GM12878 (cell line): ENCODE data around the gene S1PR2. TPM values are rescaled to one million over a fixed set of nuclear protein-coding genes. Genes with fewer than 3 reads are reported as not detected.

Source experiments
- ATAC-seq: fragments of 200-7000 bp; cut with Tn5 transposase; 3 replicates; pipeline ENCODE4 v1.9.1; 2020; ENCODE audit warnings: mild to moderate bottlenecking, moderate library complexity
- BruUV-seq: library from RNA; stranded (reverse); fragments of 400-500 nt; replicated peaks from 2 replicates; lab custom pipeline; 2021; lab: Mats Ljungman, UMichigan
- CTCF ChIA-PET: fragments of 300-600 bp; sonication (Branson Sonifier 250); formaldehyde crosslinking; extraction: SDS; loops from one replicate; lab custom pipeline; 2021; ENCODE audit warnings: inconsistent platforms; lab: Yijun Ruan, JAX
- POLR2A ChIA-PET: fragments of 350-600 bp; formaldehyde crosslinking; extraction: SDS; loops from one replicate; lab custom pipeline; 2021; ENCODE audit warnings: inconsistent platforms; lab: Charles Lee
- RAD21 ChIA-PET: fragments of 300-600 bp; sonication (Branson Sonifier 250); formaldehyde crosslinking; loops from one replicate; lab custom pipeline; 2023; ENCODE audit warnings: antibody characterized with exemption; ENCODE audit not compliant: unreplicated experiment; lab: Charles Lee
- SMC1A ChIA-PET: fragments of 300-600 bp; sonication (Branson Sonifier 250); formaldehyde crosslinking; loops from one replicate; lab custom pipeline; 2023; ENCODE audit not compliant: unreplicated experiment, uncharacterized antibody; lab: Charles Lee
- DNase-seq: peaks from one replicate; pipeline ENCODE4 v3.0.0-alpha.2; 2011; ENCODE audit warnings: low read depth, low spot score
- FAIRE-seq: peaks from 3 replicates; lab custom pipeline; 2011; peaks lifted over from hg19 to GRCh38; lab: Jason Lieb, UNC
- H2AFZ ChIP-seq: 2 replicates; pipeline ENCODE4 v1.6.0; 2011; ENCODE audit warnings: low read depth, low read length, control low read depth; ENCODE audit not compliant: control insufficient read depth
- H3K27ac ChIP-seq: 2 replicates; pipeline ENCODE4 v1.5.1; 2011; ENCODE audit warnings: control low read depth; ENCODE audit not compliant: control insufficient read depth, insufficient read depth
- H3K27me3 ChIP-seq, 2 experiments: replicated peaks in 1 of 2; 2 replicates each; pipeline versions ENCODE4 v1.6.0 to v1.6.1; 2011; ENCODE audit warnings: low read length in 1 of 2; ENCODE audit not compliant: control insufficient read depth in 2 of 2, insufficient read depth in 2 of 2
- H3K36me3 ChIP-seq, 2 experiments: 2 replicates each; pipeline ENCODE4 v1.5.1; 2011; ENCODE audit warnings: low read length in 1 of 2; ENCODE audit not compliant: control insufficient read depth in 2 of 2, insufficient read depth in 2 of 2
- H3K4me1 ChIP-seq: 2 replicates; pipeline ENCODE4 v1.6.1; 2011; ENCODE audit warnings: mild to moderate bottlenecking, low read length, moderate library complexity, mixed read lengths; ENCODE audit not compliant: control insufficient read depth, insufficient read depth
- H3K4me2 ChIP-seq: 2 replicates; pipeline ENCODE4 v1.6.0; 2011; ENCODE audit warnings: control low read depth; ENCODE audit not compliant: control insufficient read depth, insufficient read depth
- H3K4me3 ChIP-seq: fragments of 200-600 bp; sonication (generic); 2 replicates; pipeline ENCODE4 v1.5.1; 2016
- H3K79me2 ChIP-seq: 2 replicates; pipeline ENCODE4 v1.6.0; 2011; ENCODE audit warnings: low read length; ENCODE audit not compliant: control insufficient read depth, insufficient read depth
- H3K9ac ChIP-seq: 2 replicates; pipeline ENCODE4 v1.8.0; 2011; ENCODE audit warnings: low read length, control low read depth, mixed read lengths; ENCODE audit not compliant: control insufficient read depth, insufficient read depth
- H3K9me3 ChIP-seq: replicated peaks from 3 replicates; pipeline ENCODE4 v1.5.1; 2011; ENCODE audit warnings: mild to moderate bottlenecking, low read length; ENCODE audit not compliant: control insufficient read depth, insufficient read depth
- H4K20me1 ChIP-seq: 2 replicates; pipeline ENCODE4 v1.6.0; 2011; ENCODE audit not compliant: control insufficient read depth, insufficient read depth
- BMI1 ChIP-seq: fragments of 450-650 bp; IDR thresholded peaks from 2 replicates; pipeline ENCODE4 v1.6.1; 2016; ENCODE audit warnings: mild to moderate bottlenecking, moderate library complexity, borderline replicate concordance
- CREB1 ChIP-seq: IDR thresholded peaks from 2 replicates; pipeline ENCODE4 v1.6.1; 2012; ENCODE audit warnings: low read depth, mild to moderate bottlenecking, inconsistent platforms
- E2F8 ChIP-seq: fragments of 450-650 bp; IDR thresholded peaks from 2 replicates; pipeline ENCODE4 v1.6.1; 2018; ENCODE audit warnings: mild to moderate bottlenecking, low read depth, moderate library complexity; ENCODE audit not compliant: partially characterized antibody
- EGR1 ChIP-seq, 2 experiments: IDR thresholded peaks; 1 replicate in 1 of 2; 2 replicates in 1 of 2; pipeline ENCODE4 v1.6.1; 2011 to 2012; ENCODE audit warnings: low read depth in 2 of 2, low read length in 2 of 2, borderline replicate concordance in 1 of 2, mild to moderate bottlenecking in 1 of 2, moderate library complexity in 1 of 2
- ETV6 ChIP-seq, 2 experiments: fragments of 450-650 bp in 1 of 2; IDR thresholded peaks in 1 of 2; conservative IDR thresholded peaks in 1 of 2; 2 replicates each; pipeline ENCODE4 v1.6.1; 2014; ENCODE audit warnings: antibody characterized with exemption in 1 of 2, borderline replicate concordance in 1 of 2, low read depth in 1 of 2, mild to moderate bottlenecking in 1 of 2, moderate library complexity in 1 of 2
- HDAC2 ChIP-seq: fragments of 200-600 bp; sonication (generic); IDR thresholded peaks from 2 replicates; pipeline ENCODE4 v1.6.1; 2017
- HDGF ChIP-seq: fragments of 450-650 bp; IDR thresholded peaks from 2 replicates; pipeline ENCODE4 v1.6.1; 2016; ENCODE audit warnings: antibody characterized with exemption
- JUNB ChIP-seq: IDR thresholded peaks from 2 replicates; pipeline ENCODE4 v1.6.1; 2016; ENCODE audit warnings: antibody characterized with exemption, mild to moderate bottlenecking
- MXI1 ChIP-seq: fragments of 150-350 bp; IDR thresholded peaks from 2 replicates; pipeline ENCODE4 v1.6.1; 2011; ENCODE audit warnings: low read depth, mild to moderate bottlenecking, inconsistent platforms, low read length, improper control_type of control experiment
- MYB ChIP-seq: fragments of 150-350 bp; IDR thresholded peaks from 2 replicates; pipeline ENCODE4 v1.6.1; 2014; ENCODE audit warnings: mild to moderate bottlenecking, low read depth, low read length, borderline replicate concordance
- NKRF ChIP-seq: fragments of 450-650 bp; conservative IDR thresholded peaks from 2 replicates; pipeline ENCODE4 v1.6.1; 2017; ENCODE audit warnings: mild to moderate bottlenecking, moderate library complexity
- PML ChIP-seq: IDR thresholded peaks from 2 replicates; pipeline ENCODE4 v1.6.1; 2012; ENCODE audit warnings: low read length, inconsistent platforms
- POLR2AphosphoS5 ChIP-seq: IDR thresholded peaks from 2 replicates; pipeline ENCODE4 v1.6.1; 2011; ENCODE audit warnings: mild to moderate bottlenecking, low read length, inconsistent platforms
- RB1 ChIP-seq: fragments of 450-650 bp; formaldehyde crosslinking; IDR thresholded peaks from 2 replicates; pipeline ENCODE4 v1.6.1; 2017; ENCODE audit warnings: mild to moderate bottlenecking, borderline replicate concordance
- RELB ChIP-seq: fragments of 450-650 bp; IDR thresholded peaks from 2 replicates; pipeline ENCODE4 v1.6.1; 2017; ENCODE audit warnings: low read depth, mild to moderate bottlenecking, moderate library complexity
- ZNF207 ChIP-seq: fragments of 450-650 bp; IDR thresholded peaks from 2 replicates; pipeline ENCODE4 v1.6.1; 2014; ENCODE audit warnings: antibody characterized with exemption, mild to moderate bottlenecking, borderline replicate concordance
- ZNF217 ChIP-seq: fragments of 450-650 bp; IDR thresholded peaks from 2 replicates; pipeline ENCODE4 v1.6.1; 2017; ENCODE audit warnings: antibody characterized with exemption, mild to moderate bottlenecking
- ZNF24 ChIP-seq: fragments of 450-650 bp; IDR thresholded peaks from 2 replicates; pipeline ENCODE4 v1.6.1; 2017; ENCODE audit warnings: antibody characterized with exemption, mild to moderate bottlenecking
- WGBS: methylation state at CpG from one replicate; pipeline ENCODE4 v1.1.6; 2016; ENCODE audit warnings: low lambda C conversion rate; ENCODE audit not compliant: insufficient replicate concordance, insufficient coverage; ENCODE audit errors: missing lambda C conversion rate; 5-methylcytosine and 5-hydroxymethylcytosine counted together
- in situ Hi-C: fragments of 300-500 bp; cut with MboI; formaldehyde crosslinking; loops from 9 replicates; pipeline ENCODE4 v1.14.3; 2018; ENCODE audit warnings: mixed read lengths
- intact Hi-C: fragments of 100-400 bp; cut with micrococcal nuclease; formaldehyde crosslinking; loops from one replicate; pipeline ENCODE4 v1.14.2; 2022; ENCODE audit not compliant: unreplicated experiment
- polyA plus RNA-seq, 11 experiments: library from polyadenylated mRNA; depleted of rRNA in 4 of 11; unstranded in 6 of 11; stranded (reverse) in 5 of 11; fragments of >200 nt; fragmentation: Nextera tagmentation in 4 of 11; fragmentation: Illumina TruSeq in 1 of 11; extraction: Ambion mirVana in 4 of 11; extraction: Trizol in 1 of 11; gene quantifications; 1 replicate in 1 of 11; 2 replicates in 10 of 11; pipeline versions ENCODE4 v1.2.1 to v1.2.3, GENCODE V29; 2011 to 2016; ENCODE audit warnings: inconsistent platforms in 2 of 11, missing spikeins in 2 of 11, low read depth in 1 of 11
- total RNA-seq, 4 experiments: library from RNA; depleted of rRNA in 3 of 4; stranded (reverse); fragments of >200 nt in 3 of 4; fragmentation: Illumina TruSeq in 1 of 4; extraction: Trizol in 1 of 4; gene quantifications; 2 replicates each; pipeline versions ENCODE4 v1.2.1 to v1.2.3, GENCODE V29; 2013 to 2021

The S1PR2 gene
- total and polyA plus RNA-seq, 10 of the 15 experiments (the other 5 are each of a cell fraction or from before 2014, with no cell fraction given) = 4.9 to 26.8 (median 11.6) TPM

DNA sequence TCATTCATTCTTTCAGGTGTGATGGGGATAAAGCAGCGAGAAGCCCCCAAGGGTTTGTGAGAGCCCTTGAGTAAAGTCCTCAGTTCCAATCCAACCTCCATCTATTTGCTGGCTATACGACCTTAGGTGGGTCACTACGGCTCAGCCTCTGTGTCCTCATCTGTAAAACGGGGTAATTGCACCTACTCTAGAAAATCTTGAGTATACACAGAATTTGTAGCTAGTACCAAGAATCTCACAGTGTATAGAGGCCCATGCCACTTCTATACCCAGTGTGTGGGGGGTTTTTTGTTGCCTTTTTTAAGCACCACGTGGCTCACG is 36.0 kb downstream of the S1PR2 start:
- Histone ChIP-seq H3K36me3 (peaks cover 2% of the 10 kb centered on the region in 2 experiments; a peak in 2 of 4 replicates), H2AFZ (peak overlapping the region; percentile 73), H3K4me3 (peak overlapping the region; percentile 68; the same call in 1 of the 2 replicates), H3K9ac (peak overlapping the region; percentile 99), H3K9me3 (no peaks in the 10 kb centered on the region; the same call in 2 of the 3 replicates), H4K20me1 (no peaks in the 10 kb centered on the region), H3K27me3 (no peaks in the 10 kb centered on the region), H3K4me2 (peak overlapping the region; percentile 95), H3K4me1 (peaks cover 20% of the 10 kb centered on the region), H3K79me2 (peaks cover 45% of the 10 kb centered on the region), H3K27ac (peak overlapping the region; percentile 91)
- DNase-seq = no peak
- POLR2A ChIA-PET = interaction anchor here (0.6 to 1.8 kb wide), 4 partner anchors 19 to 246 kb away, joined by 3 to 7 read pairs (median 4); partner anchors contain the start of gene TYK2
- 0 out of 2 replicates have a peak, but pooled peaks have one; percentile 5 for TF ChIP-seq HDGF
- no peak for TF ChIP-seq BMI1
- no peak for TF ChIP-seq RB1
- TF ChIP-seq ZNF217 = peak; percentile 40; the same call in 1 of the 2 replicates
- no peak for TF ChIP-seq E2F8
- TF ChIP-seq CREB1 = 0 out of 2 replicates have a peak, but pooled peaks have one; percentile 7
- no peak for TF ChIP-seq EGR1 (IDR thresholded peaks at IDR 0.05; ENCODE audit: borderline replicate concordance in 1 of 2, low read depth in 2 of 2, low read length in 2 of 2)
- no peak for TF ChIP-seq MXI1
- TF ChIP-seq NKRF = peak; percentile 17
- TF ChIP-seq PML = peak; percentile 10; the same call in 1 of the 2 replicates
- TF ChIP-seq HDAC2 = no peak
- no peak for TF ChIP-seq POLR2AphosphoS5
- 0 out of 2 replicates have a peak, but pooled peaks have one; percentile 17 for TF ChIP-seq ZNF207
- TF ChIP-seq MYB = no peak
- TF ChIP-seq RELB = no peak
- no peak for TF ChIP-seq JUNB
- TF ChIP-seq ZNF24 = peak; percentile 98
- 0 out of 4 replicates have a peak, but pooled peaks of 1 of the 2 experiments have one; percentile 28 for TF ChIP-seq ETV6 (conservative IDR thresholded peaks at IDR 0.05 in 1 of 2, IDR thresholded peaks at IDR 0.05 in 1 of 2; ENCODE audit: borderline replicate concordance in 1 of 2, low read depth in 1 of 2)
- peak; percentile 17 for ATAC-seq
- in situ Hi-C loops = no loop called here
- intact Hi-C loops = loop anchor here (2.0 to 5.0 kb wide), 2 partner anchors 42 to 56 kb away; no protein-coding TSS in a partner anchor
- WGBS = 2% methylated on average over 6 of the region's 6 CpGs
- SMC1A ChIA-PET = interaction anchor here (0.6 to 2.1 kb wide), 6 partner anchors 11 to 79 kb away, joined by 3 to 12 read pairs (median 4); no protein-coding TSS in a partner anchor
- RAD21 ChIA-PET = interaction anchor here (0.6 to 3.2 kb wide), 8 partner anchors 25 to 223 kb away, joined by 3 to 18 read pairs (median 4); partner anchors contain the start of gene ICAM1
- FAIRE-seq = no peak
- BruUV-seq = no TSS peak
- CTCF ChIA-PET = interaction anchor here (0.7 to 1.9 kb wide), 6 partner anchors 33 to 196 kb away, joined by 3 to 19 read pairs (median 4); no protein-coding TSS in a partner anchor
